Endothelial cell of umbilical vein (primary cell): ENCODE data around the gene KCTD2. TPM values are rescaled to one million over a fixed set of nuclear protein-coding genes. Genes with fewer than 3 reads are reported as not detected.

Source experiments
- BruUV-seq: library from RNA; stranded (reverse); fragments of 400-500 nt; replicated peaks from 2 replicates; lab custom pipeline; 2021; lab: Mats Ljungman, UMichigan
- CTCF ChIA-PET: fragments of 300-600, 350-600 bp; sonication (Branson Sonifier 250); formaldehyde crosslinking; loops from one replicate; lab custom pipeline; 2021; ENCODE audit warnings: antibody characterized with exemption, inconsistent platforms; lab: Charles Lee
- POLR2A ChIA-PET: fragments of 300-600, 350-600 bp; sonication (Branson Sonifier 250); formaldehyde crosslinking; loops from one replicate; lab custom pipeline; 2021; ENCODE audit warnings: antibody characterized with exemption, inconsistent platforms; lab: Charles Lee
- DNase-seq: peaks from one replicate; pipeline ENCODE4 v3.0.0-alpha.2; 2011; ENCODE audit warnings: low read depth, low spot score
- FAIRE-seq: peaks from 2 replicates; lab custom pipeline; 2011; peaks lifted over from hg19 to GRCh38; lab: Jason Lieb, UNC
- H2AFZ ChIP-seq: 2 replicates; pipeline ENCODE4 v1.6.0; 2012; ENCODE audit warnings: low read depth, low read length, control low read depth, inconsistent platforms
- H3K27ac ChIP-seq: 2 replicates; pipeline ENCODE4 v1.5.1; 2011; ENCODE audit warnings: low read depth, mild to moderate bottlenecking, control low read depth, low read length, moderate library complexity; ENCODE audit not compliant: insufficient read depth
- H3K27me3 ChIP-seq, 2 experiments: 2 replicates each; pipeline versions ENCODE4 v1.6.0 to v1.6.1; 2011; ENCODE audit warnings: low read length in 2 of 2, mixed read lengths in 1 of 2; ENCODE audit not compliant: control insufficient read depth in 2 of 2, insufficient read depth in 2 of 2
- H3K36me3 ChIP-seq, 2 experiments: 2 replicates in 1 of 2; 3 replicates in 1 of 2; pipeline ENCODE4 v1.5.1; 2011; ENCODE audit warnings: low read length in 2 of 2, mild to moderate bottlenecking in 1 of 2, moderate library complexity in 1 of 2; ENCODE audit not compliant: control insufficient read depth in 2 of 2, insufficient read depth in 2 of 2; ENCODE audit errors: extremely low read depth in 1 of 2
- H3K4me1 ChIP-seq: 3 replicates; pipeline ENCODE4 v1.5.1; 2011; ENCODE audit warnings: mild to moderate bottlenecking, low read length; ENCODE audit not compliant: control insufficient read depth, insufficient read depth; ENCODE audit errors: extremely low read depth
- H3K4me2 ChIP-seq: 2 replicates; pipeline ENCODE4 v1.6.1; 2011; ENCODE audit warnings: low read length, control low read depth, mixed read lengths; ENCODE audit not compliant: insufficient read depth
- H3K4me3 ChIP-seq, 3 experiments: fragments of 200-600 bp in 1 of 3; sonication (generic), shearing (Covaris generic) in 1 of 3; replicated peaks in 1 of 3; 2 replicates each; pipeline ENCODE4 v1.5.1; 2011 to 2016; ENCODE audit warnings: control low read depth in 3 of 3, low read length in 3 of 3, mild to moderate bottlenecking in 2 of 3, inconsistent platforms in 1 of 3, low read depth in 1 of 3, moderate library complexity in 1 of 3; ENCODE audit not compliant: insufficient read depth in 1 of 3
- H3K79me2 ChIP-seq: 2 replicates; pipeline ENCODE4 v1.6.0; 2012; ENCODE audit warnings: low read length, inconsistent platforms; ENCODE audit not compliant: control insufficient read depth, insufficient read depth
- H3K9ac ChIP-seq: replicated peaks from 2 replicates; pipeline ENCODE3; 2011; ENCODE audit warnings: low read length, control low read depth; ENCODE audit not compliant: insufficient read depth; ENCODE audit errors: extremely low read depth
- H3K9me1 ChIP-seq: replicated peaks from 3 replicates; pipeline ENCODE4 v1.6.0; 2011; ENCODE audit warnings: mild to moderate bottlenecking, low read length; ENCODE audit not compliant: control insufficient read depth, insufficient read depth; ENCODE audit errors: extremely low read depth
- H3K9me3 ChIP-seq: replicated peaks from 2 replicates; pipeline ENCODE4 v1.5.1; 2012; ENCODE audit warnings: low read length, inconsistent platforms; ENCODE audit not compliant: control insufficient read depth, insufficient read depth
- H4K20me1 ChIP-seq: replicated peaks from 2 replicates; pipeline ENCODE3; 2011; ENCODE audit warnings: mild to moderate bottlenecking, low read length; ENCODE audit not compliant: control insufficient read depth, insufficient read depth; ENCODE audit errors: extremely low read depth
- CTCF ChIP-seq, 2 donors: IDR thresholded peaks; 1 replicate in 1 of 2; 2 replicates in 1 of 2; pipeline ENCODE4 v1.5.1; 2011; ENCODE audit warnings: low read length in 2 of 2, mild to moderate bottlenecking in 2 of 2, moderate library complexity in 2 of 2, control low read depth in 1 of 2, inconsistent platforms in 1 of 2, low read depth in 1 of 2; ENCODE audit not compliant: insufficient read depth in 1 of 2; ENCODE audit errors: extremely low read depth in 1 of 2
- EZH2 ChIP-seq: IDR thresholded peaks from 2 replicates; pipeline ENCODE4 v1.6.1; 2012; ENCODE audit warnings: borderline replicate concordance, low read depth, mild to moderate bottlenecking, moderate library complexity, low read length, inconsistent platforms; ENCODE audit not compliant: severe bottlenecking
- FOS ChIP-seq: IDR thresholded peaks from 2 replicates; pipeline ENCODE4 v1.6.1; 2011; ENCODE audit warnings: mild to moderate bottlenecking, low read length, moderate library complexity, borderline replicate concordance; ENCODE audit not compliant: insufficient read depth
- GATA2 ChIP-seq: IDR thresholded peaks from 2 replicates; pipeline ENCODE4 v1.7.0; 2011; ENCODE audit warnings: low read depth, mild to moderate bottlenecking, moderate library complexity, mixed read lengths, low read length; ENCODE audit not compliant: insufficient read length, insufficient read depth
- JUN ChIP-seq: IDR thresholded peaks from 2 replicates; pipeline ENCODE4 v1.6.1; 2011; ENCODE audit warnings: borderline replicate concordance, low read depth; ENCODE audit not compliant: insufficient read length, insufficient read depth
- MAX ChIP-seq: IDR thresholded peaks from 2 replicates; pipeline ENCODE4 v1.6.1; 2011; ENCODE audit not compliant: insufficient read depth, insufficient read length
- MYC ChIP-seq: IDR thresholded peaks from one replicate; pipeline ENCODE4 v1.6.1; 2011; ENCODE audit warnings: mild to moderate bottlenecking, low read depth, low read length
- POLR2A ChIP-seq: IDR thresholded peaks from 2 replicates; pipeline ENCODE4 v1.6.1; 2012; ENCODE audit warnings: low read depth, mild to moderate bottlenecking, control low read depth, low read length
- POLR2AphosphoS5 ChIP-seq: IDR thresholded peaks from 2 replicates; pipeline ENCODE4 v1.6.1; 2012; ENCODE audit warnings: low read depth, mild to moderate bottlenecking, control low read depth, low read length, moderate library complexity; ENCODE audit not compliant: insufficient read depth
- dilution Hi-C: fragments of 300-500 bp; cut with MboI; formaldehyde crosslinking; loops from one replicate; pipeline ENCODE4 v1.15.0; 2019; ENCODE audit warnings: low sequenced_read_pairs; ENCODE audit not compliant: extremely low pct_ligation_motif_present
- intact Hi-C: fragments of 100-400 bp; cut with micrococcal nuclease; formaldehyde crosslinking; loops from one replicate; pipeline ENCODE4 v1.10.0; 2022
- polyA plus RNA-seq, 4 experiments: library from polyadenylated mRNA; depleted of rRNA in 3 of 4; stranded (reverse) in 3 of 4; unstranded in 1 of 4; fragments of >200 nt; gene quantifications; 2 replicates each; pipeline versions ENCODE4 v1.2.1 to v1.2.3, GENCODE V29; 2011 to 2012; ENCODE audit warnings: missing spikeins in 1 of 4
- total RNA-seq: library from RNA; stranded (reverse); gene quantifications from 2 replicates; pipeline ENCODE4 v1.2.3, GENCODE V29; 2021

Gene KCTD2
- total and polyA plus RNA-seq, 2 donors (not counting 3 experiments of a cell fraction or from before 2014, with no cell fraction given) = 23.2 to 24.8 TPM

GRCh38 chr17:75049057-75049456 is 2.0 kb downstream of the KCTD2 start:
- ChIA-PET POLR2A (interaction anchor here (0.6 to 0.8 kb wide), 2 partner anchors 76 to 137 kb away, joined by 3 read pairs; no protein-coding TSS in a partner anchor), CTCF (interaction anchor here (0.7 to 2.7 kb wide), 13 partner anchors 12 to 222 kb away, joined by 3 to 13 read pairs (median 4); partner anchors contain the start of gene MIF4GD)
- H3K9ac ChIP-seq = no peak overlapping the region
- no peak overlapping the region for H3K4me3 ChIP-seq
- H3K9me3 ChIP-seq = no peaks in the 10 kb centered on the region
- dilution Hi-C loops (no loop called here), intact Hi-C loops (loop anchor here (5.0 to 10.0 kb wide), 3 partner anchors 58 to 466 kb away; partner anchors contain the start of genes ARMC7, CASKIN2, SUMO2 and TSEN54)
- H4K20me1 ChIP-seq = no peaks in the 10 kb centered on the region
- peaks cover 6 to 8% of the 10 kb centered on the region in 2 experiments for H3K36me3 ChIP-seq
- peak overlapping the region; percentile 59 for H3K4me2 ChIP-seq
- no peaks in the 10 kb centered on the region for H3K27me3 ChIP-seq
- peaks cover 13% of the 10 kb centered on the region for H3K4me1 ChIP-seq
- FAIRE-seq (no peak), DNase-seq (no peak)
- peaks cover 8% of the 10 kb centered on the region for H3K79me2 ChIP-seq
- H2AFZ ChIP-seq = no peak overlapping the region
- TF ChIP-seq POLR2AphosphoS5 = no peak
- no peak for TF ChIP-seq MYC
- no peak for TF ChIP-seq MAX
- TF ChIP-seq POLR2A = no peak
- TF ChIP-seq JUN = no peak
- TF ChIP-seq GATA2 = no peak
- no peak for TF ChIP-seq EZH2
- no peak for TF ChIP-seq CTCF (IDR thresholded peaks at IDR 0.05; ENCODE audit: extremely low read depth in 1 of 2, insufficient read depth in 1 of 2, low read depth in 1 of 2, low read length in 2 of 2)
- no peak for TF ChIP-seq FOS
- BruUV-seq = no TSS peak
- no peak overlapping the region for H3K27ac ChIP-seq
- no peaks in the 10 kb centered on the region for H3K9me1 ChIP-seq
